SK-N-MC (cell line): ENCODE results near the gene DSTN.

Source experiments
- EZH2 ChIP-seq: fragments of 200-600 bp; sonication (generic); IDR thresholded peaks from one replicate; pipeline ENCODE4 v1.6.1; 2017; ENCODE audit warnings: antibody characterized with exemption
- POLR2AphosphoS5 ChIP-seq: IDR thresholded peaks from 2 replicates; pipeline ENCODE4 v1.6.1; 2012; ENCODE audit warnings: mild to moderate bottlenecking, low read depth, low read length, borderline replicate concordance

DNA sequence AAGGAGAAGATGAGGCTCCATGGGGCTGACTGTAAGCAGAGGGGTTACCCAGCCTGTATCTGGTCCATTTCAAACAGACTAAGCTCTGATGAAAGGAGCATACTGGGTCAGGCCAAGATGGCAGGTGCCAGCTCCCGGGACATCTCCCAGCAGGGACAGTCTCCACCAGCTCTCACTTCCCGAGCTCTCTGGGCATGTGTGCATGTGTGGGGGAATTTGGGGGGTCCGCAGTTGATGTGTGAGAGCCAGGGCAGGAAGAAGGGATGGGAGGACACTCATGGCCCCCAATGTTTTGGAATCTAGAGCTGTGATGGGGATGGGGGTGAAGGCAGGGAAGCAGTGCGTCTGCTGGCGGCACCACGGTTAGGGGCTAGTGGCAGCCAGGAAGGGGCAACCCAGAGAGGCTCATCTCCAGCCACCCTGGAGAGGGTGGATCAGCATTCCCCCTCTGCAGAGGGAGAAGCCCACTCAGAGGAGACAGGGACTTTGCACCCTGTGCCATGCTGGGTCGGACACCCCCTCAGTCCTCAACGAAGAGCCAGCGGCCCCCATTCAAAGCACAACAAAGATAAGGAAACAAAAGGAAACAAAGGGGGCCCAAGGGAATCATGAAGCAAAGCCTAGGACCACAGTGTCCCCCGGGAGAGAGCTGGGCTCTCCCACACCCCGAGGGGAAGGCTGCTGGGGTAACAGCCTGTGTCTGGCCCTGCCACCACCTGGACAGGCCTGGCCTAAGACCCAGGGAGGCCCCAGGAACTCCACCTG is 52.4 kb downstream of the DSTN start:
- TF ChIP-seq POLR2AphosphoS5: no peak
- TF ChIP-seq EZH2: no peak
